Measurements from ENCODE around the gene PPP3CA.

DNA sequence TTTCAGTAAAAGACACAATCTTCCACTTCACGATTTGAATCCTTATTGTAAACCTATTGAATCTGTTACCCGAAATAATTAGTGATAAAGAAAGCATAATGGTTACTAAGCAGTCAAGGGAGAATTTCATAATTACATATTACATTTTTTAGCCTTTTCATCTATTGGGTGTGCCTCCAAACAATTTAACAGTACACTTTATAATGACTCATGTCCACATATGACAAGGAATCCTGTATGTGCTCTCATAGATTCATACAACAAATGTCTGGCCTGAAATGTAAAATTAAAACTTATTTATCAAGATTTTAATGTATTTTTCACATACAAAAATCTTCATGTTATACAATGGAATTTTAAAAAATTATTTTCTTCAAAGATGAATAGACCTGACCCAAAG lies 39.4 kb downstream of the PPP3CA start:
- TF ChIP-seq CHD1 (IDR thresholded peaks at IDR 0.05; ENCODE audit: low read depth, low read length) (no peak), POLR2A (IDR thresholded peaks at IDR 0.05; ENCODE audit: control extremely low read depth in 1 of 2, low read depth in 2 of 2, low read length in 2 of 2) (no peak), CREB1 (IDR thresholded peaks at IDR 0.05) (no peak), EZH2 (IDR thresholded peaks at IDR 0.05; ENCODE audit: low read depth, low read length, severe bottlenecking) (no peak), GABPA (IDR thresholded peaks at IDR 0.05; ENCODE audit: borderline replicate concordance, insufficient read depth, low read length) (no peak), TEAD4 (IDR thresholded peaks at IDR 0.05; ENCODE audit: low read depth, low read length) (no peak), YY1 (IDR thresholded peaks at IDR 0.05; ENCODE audit: low read depth, low read length) (no peak)
- TF ChIP-seq, protein P1, sequence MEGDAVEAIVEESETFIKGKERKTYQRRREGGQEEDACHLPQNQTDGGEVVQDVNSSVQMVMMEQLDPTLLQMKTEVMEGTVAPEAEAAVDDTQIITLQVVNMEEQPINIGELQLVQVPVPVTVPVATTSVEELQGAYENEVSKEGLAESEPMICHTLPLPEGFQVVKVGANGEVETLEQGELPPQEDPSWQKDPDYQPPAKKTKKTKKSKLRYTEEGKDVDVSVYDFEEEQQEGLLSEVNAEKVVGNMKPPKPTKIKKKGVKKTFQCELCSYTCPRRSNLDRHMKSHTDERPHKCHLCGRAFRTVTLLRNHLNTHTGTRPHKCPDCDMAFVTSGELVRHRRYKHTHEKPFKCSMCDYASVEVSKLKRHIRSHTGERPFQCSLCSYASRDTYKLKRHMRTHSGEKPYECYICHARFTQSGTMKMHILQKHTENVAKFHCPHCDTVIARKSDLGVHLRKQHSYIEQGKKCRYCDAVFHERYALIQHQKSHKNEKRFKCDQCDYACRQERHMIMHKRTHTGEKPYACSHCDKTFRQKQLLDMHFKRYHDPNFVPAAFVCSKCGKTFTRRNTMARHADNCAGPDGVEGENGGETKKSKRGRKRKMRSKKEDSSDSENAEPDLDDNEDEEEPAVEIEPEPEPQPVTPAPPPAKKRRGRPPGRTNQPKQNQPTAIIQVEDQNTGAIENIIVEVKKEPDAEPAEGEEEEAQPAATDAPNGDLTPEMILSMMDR (IDR thresholded peaks at IDR 0.05; ENCODE audit: control extremely low read depth in 1 of 3, insufficient read depth in 1 of 3, low read depth in 1 of 3, low read length in 3 of 3) = no peak

Data from H1 (cell line).